ENCODE measurements around the gene MELK.

GRCh38 chr9:36542355-36542754 is 30.3 kb upstream of the MELK start:
- no peak for TF ChIP-seq CTCF (IDR thresholded peaks at IDR 0.05; ENCODE audit: low read length)
- no peak for TF ChIP-seq EZH2 (IDR thresholded peaks at IDR 0.05; ENCODE audit: borderline replicate concordance, low read length)

All from OCI-LY1 (cell line).